Colonic mucosa (tissue), 4 donors: Measurements from ENCODE around the gene TEKT2. TPM values are rescaled to one million over a fixed set of nuclear protein-coding genes. Genes with fewer than 3 reads are reported as not detected.

Experiments
- DNase-seq: peaks from one replicate; pipeline ENCODE4 v3.0.0-alpha.2; 2020
- H3K27ac ChIP-seq: fragments of 200-600 bp; one replicate; pipeline ENCODE4 v1.8.0; 2021
- H3K27me3 ChIP-seq: fragments of 200-600 bp; one replicate; pipeline ENCODE4 v1.8.0; 2021
- H3K36me3 ChIP-seq: fragments of 200-600 bp; one replicate; pipeline ENCODE4 v1.8.0; 2021
- H3K4me1 ChIP-seq: fragments of 200-600 bp; one replicate; pipeline ENCODE4 v1.8.0; 2021; ENCODE audit warnings: mild to moderate bottlenecking
- H3K4me3 ChIP-seq: fragments of 200-600 bp; one replicate; pipeline ENCODE4 v1.8.0; 2021
- H3K9ac ChIP-seq, 2 donors: one replicate each; pipeline ENCODE4 v1.7.0; 2013; ENCODE audit warnings: control low read depth in 2 of 2, low read depth in 2 of 2, low read length in 2 of 2
- H3K9me3 ChIP-seq: fragments of 200-600 bp; one replicate; pipeline ENCODE4 v1.8.0; 2021
- CTCF ChIP-seq: fragments of 200-600 bp; IDR thresholded peaks from one replicate; pipeline ENCODE4 v1.8.0; 2022; ENCODE audit warnings: antibody characterized with exemption, mild to moderate bottlenecking
- intact Hi-C: fragments of 100-400 bp; cut with DNase I; formaldehyde crosslinking; loops from one replicate; pipeline ENCODE4 v1.14.1; 2022
- total RNA-seq, 2 donors: library from RNA; stranded (reverse); fragmentation: NEBNext Ultra II Directional in 1 of 2; extraction: Animal tissue kit (Norgen Biotek cat#: 25700) in 1 of 2; gene quantifications; one replicate each; pipeline ENCODE4 v1.2.1, GENCODE V29; 2021
- donor health status: healthy.
- donor health status: DM: no; HTN: no; CAD: no.
- donor health status: DM: no; HTN: no; CAD: no.

Gene TEKT2
- total RNA-seq, 2 donors from 2014 or later: 0.13 TPM; not detected in 1

GRCh38 chr1:36107394-36107793 lies 23.5 kb downstream of the TEKT2 start:
- intact Hi-C loops: no loop called here
- Histone ChIP-seq H3K27ac (no peak overlapping the region), H3K4me3 (no peak overlapping the region), H3K36me3 (no peaks in the 10 kb centered on the region), H3K9me3 (no peaks in the 10 kb centered on the region), H3K9ac (no peak overlapping the region), H3K4me1 (no peaks in the 10 kb centered on the region), H3K27me3 (no peaks in the 10 kb centered on the region)
- no peak for TF ChIP-seq CTCF
- peak; percentile 17 for DNase-seq

- Histone ChIP-seq H3K9me3 (no peaks in the 10 kb centered on the region), H3K4me3 (no peak overlapping the region), H3K36me3 (no peaks in the 10 kb centered on the region), H3K27ac (no peak overlapping the region), H3K9ac (no peak overlapping the region), H3K27me3 (no peaks in the 10 kb centered on the region), H3K4me1 (no peaks in the 10 kb centered on the region)
- DNase-seq: peak; percentile 23
- no peak for TF ChIP-seq CTCF
- intact Hi-C loops: no loop called here
Measured at GRCh38 chr1:36108314-36108713, 24.4 kb downstream of the TEKT2 start.

- no peaks in the 10 kb centered on the region for H3K27me3 ChIP-seq
- H3K36me3 ChIP-seq: no peaks in the 10 kb centered on the region
- DNase-seq: no peak
- no peak for TF ChIP-seq CTCF
- intact Hi-C loops: no loop called here
- no peak overlapping the region for H3K4me3 ChIP-seq
- H3K27ac ChIP-seq: no peak overlapping the region
- no peaks in the 10 kb centered on the region for H3K9me3 ChIP-seq
- no peak overlapping the region for H3K9ac ChIP-seq
- no peaks in the 10 kb centered on the region for H3K4me1 ChIP-seq
Measured at GRCh38 chr1:36109041-36109679, 25.3 kb downstream of the TEKT2 start.

- no peak for TF ChIP-seq CTCF
- intact Hi-C loops: no loop called here
- Histone ChIP-seq H3K4me3 (no peak overlapping the region), H3K36me3 (no peaks in the 10 kb centered on the region), H3K27ac (no peak overlapping the region), H3K27me3 (no peaks in the 10 kb centered on the region), H3K9ac (no peak overlapping the region), H3K9me3 (no peaks in the 10 kb centered on the region), H3K4me1 (no peaks in the 10 kb centered on the region)
- DNase-seq: no peak
Measured at GRCh38 chr1:36111151-36111550, 27.3 kb downstream of the TEKT2 start.

- TF ChIP-seq CTCF: no peak
- Histone ChIP-seq H3K27me3 (no peaks in the 10 kb centered on the region), H3K4me3 (no peak overlapping the region), H3K9me3 (no peaks in the 10 kb centered on the region), H3K27ac (no peak overlapping the region), H3K4me1 (no peaks in the 10 kb centered on the region), H3K9ac (no peak overlapping the region), H3K36me3 (no peaks in the 10 kb centered on the region)
- intact Hi-C loops: no loop called here
- DNase-seq: no peak
Measured at GRCh38 chr1:36112823-36113222, 28.9 kb downstream of the TEKT2 start.
